Ovary (tissue), 9 donors: ENCODE measurements around the gene TCF7. TPM values are rescaled to one million over a fixed set of nuclear protein-coding genes. Genes with fewer than 3 reads are reported as not detected.
"Not testable (repeated sequence)": the region's sequence is repeated elsewhere in the genome, so short reads cannot be mapped to it uniquely, and the experiment has no call there.

Experiments
- DNase-seq, 5 donors: peaks; one replicate each; pipeline ENCODE4 v3.0.0-alpha.2; 2019 to 2020
- H3K27ac ChIP-seq, 2 donors: fragments of 200-600 bp; one replicate each; pipeline versions ENCODE4 v1.5.1 to v1.8.0; 2019 to 2022
- H3K27me3 ChIP-seq: fragments of 200-600 bp; one replicate; pipeline ENCODE4 v1.8.0; 2022
- H3K36me3 ChIP-seq: fragments of 200-600 bp; sonication (generic); one replicate; pipeline ENCODE4 v1.5.1; 2019
- H3K4me1 ChIP-seq: one replicate; pipeline ENCODE4 v1.8.1; 2013; ENCODE audit warnings: mild to moderate bottlenecking, moderate library complexity; ENCODE audit not compliant: insufficient read depth
- H3K4me3 ChIP-seq: fragments of 200-600 bp; sonication (generic); one replicate; pipeline ENCODE4 v1.5.1; 2017
- H3K9me3 ChIP-seq, 2 donors: fragments of 200-600 bp in 1 of 2; sonication (generic) in 1 of 2; one replicate each; pipeline versions ENCODE4 v1.5.1 to v1.8.1; 2013 to 2019; ENCODE audit warnings: mild to moderate bottlenecking in 1 of 2, moderate library complexity in 1 of 2
- EP300 ChIP-seq: sonication (generic); formaldehyde crosslinking; IDR thresholded peaks from one replicate; pipeline ENCODE4 v1.6.1; 2017; ENCODE audit warnings: antibody characterized with exemption
- POLR2A ChIP-seq: fragments of 450-650 bp; IDR thresholded peaks from one replicate; pipeline ENCODE4 v1.6.1; 2017; ENCODE audit warnings: antibody characterized with exemption, mild to moderate bottlenecking, moderate library complexity
- WGBS, 3 donors: extraction: QIAGEN DNeasy Blood & Tissue Kit in 1 of 3; methylation state at CpG; one replicate each; pipeline versions ENCODE4 v1.1.5 to v1.1.7; 2013 to 2017; 5-methylcytosine and 5-hydroxymethylcytosine counted together
- intact Hi-C, 4 donors: fragments of 100-400 bp; cut with DNase I; formaldehyde crosslinking; loops; one replicate each; pipeline versions ENCODE4 v1.11.0 to v1.15.1; 2022 to 2023
- polyA plus RNA-seq, 2 donors: library from polyadenylated mRNA; stranded (reverse); fragments of 200-250 nt in 1 of 2; fragments of 350-450 nt in 1 of 2; fragmentation: Illumina TruSeq in 1 of 2; extraction: RNeasy Lipid Tissue Mini Kit (QIAGEN cat#74804) in 1 of 2; gene quantifications; one replicate each; pipeline ENCODE4 v1.2.3, GENCODE V29; 2013 to 2014
- total RNA-seq, 7 donors: library from RNA; depleted of rRNA in 2 of 7; stranded (reverse); fragments of >200 nt in 2 of 7; fragmentation: NEBNext Ultra II Directional in 3 of 7; extraction: Animal tissue kit (Norgen Biotek cat#: 25700) in 3 of 7; gene quantifications; one replicate each; pipeline versions ENCODE4 v1.1.0 to v1.2.4, GENCODE V29; 2016 to 2023
- TF ChIP-seq, protein P1 (sequence below), 3 donors: fragments of 450-650 bp in 2 of 3; fragments of 200-600 bp in 1 of 3; IDR thresholded peaks; one replicate each; pipeline versions ENCODE4 v1.5.1 to v1.8.0; 2016 to 2022; ENCODE audit warnings: antibody characterized with exemption in 3 of 3, mild to moderate bottlenecking in 1 of 3
- donor health status: DM: no; HTN: no; CAD: no; lungs with moderate emphysema.
- donor health status: DM: no; HTN: no; CAD: no.
- donor health status: Bipolar disorder and iron deficiency.
- donor health status: DM: yes; HTN: yes; CAD: no.
- donor health status: DM: no; HTN: no; CAD: no.
- donor health status: DM: yes; HTN: yes; CAD: no.

Gene TCF7
- total and polyA plus RNA-seq, 9 donors, result 1.7 to 15.2 (median 4.0) TPM

DNA sequence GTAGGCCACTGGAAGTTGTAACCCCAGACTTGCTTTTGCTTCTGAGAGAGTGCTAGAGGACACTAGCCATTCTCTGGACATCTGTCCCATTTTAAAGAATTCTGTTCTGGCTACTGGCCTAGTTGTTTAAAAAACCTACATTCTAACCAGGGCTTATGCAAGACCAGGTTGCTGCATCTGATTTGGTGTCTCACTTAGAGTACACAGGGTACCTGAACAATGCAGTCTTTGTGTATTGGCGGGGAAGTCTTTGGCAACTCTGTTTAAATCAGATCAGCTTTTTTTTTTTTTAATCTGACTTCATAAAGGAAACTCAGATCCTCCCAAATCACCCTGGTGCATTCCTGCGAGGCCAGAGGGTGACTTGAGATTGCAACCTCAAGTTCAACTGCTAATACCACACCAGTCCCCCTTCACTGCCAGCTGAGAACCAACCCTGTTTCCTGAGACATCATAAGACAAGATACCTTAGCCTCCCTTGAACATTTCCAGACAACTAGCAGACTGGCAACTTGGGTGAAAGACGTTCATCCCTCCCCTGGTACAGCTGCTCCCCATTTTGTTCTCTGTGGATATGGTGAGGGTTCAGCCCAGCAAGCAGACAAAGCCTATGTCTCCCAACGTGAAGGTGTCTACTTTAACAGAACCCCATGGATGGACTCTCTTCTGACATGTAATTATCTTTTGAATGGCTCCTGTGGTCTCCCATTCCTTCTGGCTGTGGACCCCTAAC is 35.3 kb downstream of the TCF7 start:
- H3K36me3 ChIP-seq, result no peaks in the 10 kb centered on the region
- H3K27me3 ChIP-seq, result no peaks in the 10 kb centered on the region
- no peaks in the 10 kb centered on the region for H3K9me3 ChIP-seq
- no peak overlapping the region for H3K27ac ChIP-seq
- H3K4me3 ChIP-seq, result no peak overlapping the region
- no peak for DNase-seq
- 73 to 79% (median 77%) methylated on average over 4 of the region's 4 CpGs for WGBS, 3 donors
- H3K4me1 ChIP-seq, result no peaks in the 10 kb centered on the region
- TF ChIP-seq, protein P1, sequence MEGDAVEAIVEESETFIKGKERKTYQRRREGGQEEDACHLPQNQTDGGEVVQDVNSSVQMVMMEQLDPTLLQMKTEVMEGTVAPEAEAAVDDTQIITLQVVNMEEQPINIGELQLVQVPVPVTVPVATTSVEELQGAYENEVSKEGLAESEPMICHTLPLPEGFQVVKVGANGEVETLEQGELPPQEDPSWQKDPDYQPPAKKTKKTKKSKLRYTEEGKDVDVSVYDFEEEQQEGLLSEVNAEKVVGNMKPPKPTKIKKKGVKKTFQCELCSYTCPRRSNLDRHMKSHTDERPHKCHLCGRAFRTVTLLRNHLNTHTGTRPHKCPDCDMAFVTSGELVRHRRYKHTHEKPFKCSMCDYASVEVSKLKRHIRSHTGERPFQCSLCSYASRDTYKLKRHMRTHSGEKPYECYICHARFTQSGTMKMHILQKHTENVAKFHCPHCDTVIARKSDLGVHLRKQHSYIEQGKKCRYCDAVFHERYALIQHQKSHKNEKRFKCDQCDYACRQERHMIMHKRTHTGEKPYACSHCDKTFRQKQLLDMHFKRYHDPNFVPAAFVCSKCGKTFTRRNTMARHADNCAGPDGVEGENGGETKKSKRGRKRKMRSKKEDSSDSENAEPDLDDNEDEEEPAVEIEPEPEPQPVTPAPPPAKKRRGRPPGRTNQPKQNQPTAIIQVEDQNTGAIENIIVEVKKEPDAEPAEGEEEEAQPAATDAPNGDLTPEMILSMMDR (IDR thresholded peaks at IDR 0.05), result no peak
- TF ChIP-seq POLR2A (no peak), EP300 (no peak)
- intact Hi-C loops, result loop anchor here in 1 of 4 donors (10.0 kb wide), 1 partner anchor 105 kb away; no protein-coding TSS in a partner anchor

DNA sequence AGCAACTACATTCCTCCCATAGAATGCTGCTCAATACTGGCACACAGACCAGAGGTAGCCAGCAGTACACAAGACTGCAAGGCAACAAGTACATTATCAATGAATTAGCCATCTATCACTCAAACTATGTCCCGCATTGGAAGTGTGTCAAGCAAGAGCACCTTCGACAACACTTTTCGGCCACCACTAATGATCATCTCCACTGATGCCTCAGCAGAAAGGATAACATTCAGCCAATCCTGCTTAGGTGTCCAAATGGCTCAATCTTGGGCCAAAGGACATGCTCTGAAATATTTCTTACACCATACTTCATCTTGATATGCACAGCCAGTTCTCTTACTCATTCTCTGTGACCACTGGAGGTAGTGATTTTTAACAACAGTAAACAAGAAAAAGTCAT is 37.2 kb downstream of the TCF7 start:
- H3K27me3 ChIP-seq, result no peaks in the 10 kb centered on the region
- 91 to 98% (median 96%) methylated on average over 3 of the region's 3 CpGs for WGBS, 3 donors
- intact Hi-C loops, result no loop called here
- H3K27ac ChIP-seq, result no peak overlapping the region
- no peaks in the 10 kb centered on the region for H3K9me3 ChIP-seq
- no peaks in the 10 kb centered on the region for H3K36me3 ChIP-seq
- no peak for TF ChIP-seq POLR2A
- TF ChIP-seq EP300, result no peak
- TF ChIP-seq, protein P1 (IDR thresholded peaks at IDR 0.05), result no peak
- H3K4me3 ChIP-seq, result no peak overlapping the region
- no peaks in the 10 kb centered on the region for H3K4me1 ChIP-seq
- DNase-seq, result no peak

DNA sequence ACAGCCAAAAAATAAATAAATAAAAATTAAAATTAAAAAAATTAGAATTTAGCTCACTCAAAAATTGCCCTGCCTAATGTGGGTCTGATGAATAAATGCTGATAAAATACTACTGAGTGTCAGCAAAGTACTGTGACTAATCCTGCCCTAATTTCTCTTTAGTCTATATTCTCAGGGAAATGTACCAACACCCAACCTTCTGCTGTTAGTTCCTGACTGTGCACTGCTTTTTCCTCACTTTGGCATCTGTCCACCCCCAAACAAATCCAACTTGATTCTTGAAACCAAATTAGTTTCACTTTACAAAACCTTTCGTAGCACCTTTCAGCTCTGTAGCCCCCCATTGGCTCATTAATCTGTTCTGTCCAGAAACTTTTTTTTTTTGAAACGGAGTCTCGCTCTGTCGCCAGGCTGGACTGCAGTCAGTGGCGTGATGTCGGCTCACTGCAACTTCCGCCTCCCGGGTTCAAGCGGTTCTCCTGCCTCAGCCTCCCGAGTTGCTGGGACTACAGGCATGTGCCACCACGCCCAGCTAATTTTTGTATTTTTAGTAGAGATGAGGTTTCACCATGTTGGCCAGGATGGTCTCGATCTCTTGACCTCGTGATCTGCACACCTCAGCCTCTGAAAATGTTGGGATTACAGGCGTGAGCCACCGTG is 37.8 kb downstream of the TCF7 start:
- DNase-seq, H3K27me3 ChIP-seq, H3K9me3 ChIP-seq, H3K4me1 ChIP-seq, H3K36me3 ChIP-seq, H3K4me3 ChIP-seq, intact Hi-C loops, H3K27ac ChIP-seq: not testable (repeated sequence)
- WGBS, 3 donors, result 91 to 94% (median 94%) methylated on average over 15 of the region's 15 CpGs

DNA sequence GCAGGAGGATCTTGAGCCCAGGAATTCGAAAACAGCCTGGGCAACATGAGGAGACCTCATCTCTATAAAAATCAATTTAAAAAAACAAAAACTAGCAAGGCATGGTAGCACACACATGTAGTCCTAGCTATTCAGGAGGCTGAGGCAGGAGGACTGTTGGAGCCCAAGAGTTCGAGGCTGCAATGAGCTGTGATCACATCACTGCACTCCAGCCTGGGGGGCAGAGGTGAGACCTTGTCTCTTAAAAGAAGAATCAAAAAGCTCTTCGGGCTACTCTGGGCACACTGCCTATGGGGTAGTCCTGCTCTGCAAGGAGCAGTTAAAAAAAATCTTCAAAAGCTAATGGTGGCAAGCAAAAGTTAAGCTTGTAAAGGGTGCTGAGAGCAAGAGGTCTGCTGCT is 38.8 kb downstream of the TCF7 start:
- Histone ChIP-seq H3K9me3 (no peaks in the 10 kb centered on the region), H3K27me3 (no peaks in the 10 kb centered on the region), H3K27ac (no peak overlapping the region), H3K36me3 (no peaks in the 10 kb centered on the region), H3K4me1 (no peaks in the 10 kb centered on the region), H3K4me3 (no peak overlapping the region)
- TF ChIP-seq EP300, result no peak
- TF ChIP-seq, protein P1 (IDR thresholded peaks at IDR 0.05), result no peak
- intact Hi-C loops, result no loop called here
- DNase-seq, result no peak
- WGBS, 3 donors, result 95 to 96% (median 95%) methylated on average over 3 of the region's 3 CpGs

DNA sequence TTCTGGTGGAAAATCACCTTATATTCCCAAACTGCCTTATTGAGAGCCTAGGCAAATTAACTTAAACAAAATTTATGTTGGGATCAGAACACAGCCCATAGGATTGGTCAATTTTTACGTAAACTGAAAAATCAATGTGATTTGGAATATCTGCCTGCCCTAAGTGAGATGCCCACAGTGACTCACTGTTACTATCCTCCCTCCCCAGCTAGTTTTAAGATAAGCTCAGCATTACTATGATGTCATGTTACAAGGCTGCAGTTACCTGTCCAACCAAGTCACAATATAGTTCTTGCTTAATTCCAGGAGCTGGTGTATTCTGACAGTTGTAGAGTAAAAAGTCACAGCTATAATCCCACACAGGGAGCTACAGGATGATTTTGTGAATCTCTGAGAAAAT is 39.2 kb downstream of the TCF7 start:
- no peak overlapping the region for H3K4me3 ChIP-seq
- H3K4me1 ChIP-seq, result no peaks in the 10 kb centered on the region
- 97 to 100% (median 100%) methylated on average over 1 of the region's 1 CpG for WGBS, 3 donors
- intact Hi-C loops, result no loop called here
- no peak for DNase-seq
- no peaks in the 10 kb centered on the region for H3K27me3 ChIP-seq
- no peaks in the 10 kb centered on the region for H3K9me3 ChIP-seq
- H3K36me3 ChIP-seq, result no peaks in the 10 kb centered on the region
- no peak overlapping the region for H3K27ac ChIP-seq
- TF ChIP-seq POLR2A, result no peak
- no peak for TF ChIP-seq EP300
- TF ChIP-seq, protein P1 (IDR thresholded peaks at IDR 0.05), result no peak
